Ishikawa (cell line): ENCODE results near the gene TMCC3.

Source experiments
- CEBPB ChIP-seq: IDR thresholded peaks from 2 replicates; pipeline ENCODE4 v1.6.1; 2012
- CREB1 ChIP-seq: IDR thresholded peaks from 2 replicates; pipeline ENCODE4 v1.6.1; 2012; ENCODE audit warnings: low read depth
- EGR1 ChIP-seq: IDR thresholded peaks from 2 replicates; pipeline ENCODE4 v1.6.1; 2012
- EP300 ChIP-seq: IDR thresholded peaks from 2 replicates; pipeline ENCODE4 v1.6.1; 2012; ENCODE audit warnings: borderline replicate concordance
- FOXM1 ChIP-seq: IDR thresholded peaks from 2 replicates; pipeline ENCODE4 v1.6.1; 2012; ENCODE audit warnings: low read depth, borderline replicate concordance
- NFIC ChIP-seq: IDR thresholded peaks from 2 replicates; pipeline ENCODE4 v1.6.1; 2012
- RAD21 ChIP-seq: IDR thresholded peaks from 2 replicates; pipeline ENCODE4 v1.6.1; 2012; ENCODE audit warnings: low read depth
- REST ChIP-seq: IDR thresholded peaks from 2 replicates; pipeline ENCODE4 v1.6.1; 2012; ENCODE audit warnings: low read depth, mild to moderate bottlenecking
- TAF1 ChIP-seq: IDR thresholded peaks from 2 replicates; pipeline ENCODE4 v1.6.1; 2012; ENCODE audit warnings: low read depth, mild to moderate bottlenecking
- TCF12 ChIP-seq: IDR thresholded peaks from 2 replicates; pipeline ENCODE4 v1.6.1; 2012; ENCODE audit warnings: low read depth
- TEAD4 ChIP-seq: IDR thresholded peaks from 2 replicates; pipeline ENCODE4 v1.6.1; 2012
- YY1 ChIP-seq: IDR thresholded peaks from 2 replicates; pipeline ENCODE4 v1.6.1; 2012; ENCODE audit warnings: low read depth
- ZBTB7A ChIP-seq: IDR thresholded peaks from 2 replicates; pipeline ENCODE4 v1.6.1; 2012; ENCODE audit warnings: low read depth
- TF ChIP-seq, protein P1 (sequence below): IDR thresholded peaks from 2 replicates; pipeline ENCODE4 v1.6.1; 2012

GRCh38 chr12:94563286-94563685, 87.1 kb downstream of the TMCC3 start:
- TF ChIP-seq TAF1: no peak
- TF ChIP-seq, protein P1, sequence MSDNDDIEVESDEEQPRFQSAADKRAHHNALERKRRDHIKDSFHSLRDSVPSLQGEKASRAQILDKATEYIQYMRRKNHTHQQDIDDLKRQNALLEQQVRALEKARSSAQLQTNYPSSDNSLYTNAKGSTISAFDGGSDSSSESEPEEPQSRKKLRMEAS: no peak
- no peak for TF ChIP-seq EP300
- no peak for TF ChIP-seq TEAD4
- no peak for TF ChIP-seq EGR1
- TF ChIP-seq YY1: no peak
- no peak for TF ChIP-seq CEBPB
- TF ChIP-seq CREB1: no peak
- no peak for TF ChIP-seq NFIC
- no peak for TF ChIP-seq REST
- no peak for TF ChIP-seq RAD21
- TF ChIP-seq FOXM1: no peak
- TF ChIP-seq ZBTB7A: no peak
- TF ChIP-seq TCF12: no peak
